NCI-H1105 (cell line): Measurements from ENCODE around the gene OR4C3.
A peak's percentile ranks its signal among the peaks of the same experiment; 100 is the strongest.
"Not testable (repeated sequence)": the region's sequence is repeated elsewhere in the genome, so short reads cannot be mapped to it uniquely, and the experiment has no call there.

Source experiments
- DNase-seq: peaks from one replicate; lab custom pipeline; 2025; lab: John Stamatoyannopoulos, UW

OR4C3 gene

DNA sequence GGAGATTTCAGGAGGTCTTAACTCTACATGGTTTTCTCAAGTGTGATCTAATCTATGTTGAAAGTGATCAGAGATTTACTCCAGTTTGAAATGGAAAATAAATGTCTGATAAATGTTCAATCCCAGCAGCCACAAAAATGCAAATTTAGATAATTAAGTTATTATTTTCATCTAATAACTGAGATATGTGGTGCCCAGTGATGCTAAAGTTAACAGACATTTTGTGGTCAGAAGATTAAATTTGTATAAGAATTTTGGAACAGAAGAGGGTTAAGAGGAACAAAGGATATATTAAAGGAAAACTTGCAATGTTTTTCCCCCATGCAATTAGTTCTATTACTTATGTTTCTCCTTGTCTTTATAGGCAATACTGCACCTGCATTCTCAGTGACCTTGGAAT lies at the start of gene OR4C3:
Gene OR4C3 (plus strand): TSS at position 301 of the 400 bp plus-strand sequence. CDS start 102 bp downstream, outside the sequence.
- DNase-seq: not testable (repeated sequence)

DNA sequence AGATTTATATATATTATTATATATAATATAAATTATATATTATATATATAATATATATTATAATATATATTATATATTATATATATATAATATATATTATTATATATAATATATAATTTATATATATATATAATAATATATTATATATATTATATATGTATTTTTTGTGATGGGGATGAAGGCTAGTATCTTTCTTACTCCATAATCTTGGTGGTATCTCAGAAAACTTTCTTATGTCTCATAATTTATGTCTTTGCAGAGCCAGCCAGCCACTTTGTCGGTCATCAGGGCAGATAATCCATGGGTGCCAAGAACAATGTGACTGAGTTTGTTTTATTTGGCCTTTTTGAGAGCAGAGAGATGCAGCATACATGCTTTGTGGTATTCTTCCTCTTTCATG lies 18.8 kb upstream of the OR4C3 start, which contains the start of gene OR4S1:
Gene OR4S1 (plus strand): TSS at position 301 of the 400 bp plus-strand sequence. CDS start 0 bp downstream, at position 301.
- no peak for DNase-seq

DNA sequence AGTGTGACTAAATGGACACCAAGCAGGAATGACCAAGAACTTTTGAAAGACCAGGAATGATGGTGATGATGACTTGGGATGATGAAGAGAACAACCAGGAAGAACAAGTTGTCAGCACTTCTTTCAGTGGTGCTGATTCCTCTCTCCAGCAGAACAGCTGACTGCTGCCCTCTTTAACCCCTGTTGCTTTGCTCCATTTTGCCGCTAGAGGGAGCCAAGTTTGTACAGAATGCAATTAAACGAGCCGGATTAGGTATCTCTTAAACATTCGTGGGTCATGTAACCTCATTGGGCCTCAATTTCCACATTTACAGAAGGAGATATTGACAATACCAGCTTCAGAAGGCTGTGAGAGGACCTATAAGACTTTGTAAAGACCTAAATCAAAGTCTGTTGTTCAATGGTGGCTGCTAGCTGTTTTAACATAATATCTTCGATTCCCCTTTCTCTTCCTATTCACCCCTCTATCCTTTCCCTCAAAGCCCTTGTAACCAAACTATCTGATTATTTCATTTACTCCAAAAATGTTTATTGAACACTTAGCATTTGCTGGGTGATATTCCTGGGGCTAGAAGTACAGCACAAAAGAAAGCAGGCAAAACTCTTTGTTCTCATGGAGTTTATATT lies 16.8 kb upstream of the OR4C3 start:
- DNase-seq: peak; percentile 64

DNA sequence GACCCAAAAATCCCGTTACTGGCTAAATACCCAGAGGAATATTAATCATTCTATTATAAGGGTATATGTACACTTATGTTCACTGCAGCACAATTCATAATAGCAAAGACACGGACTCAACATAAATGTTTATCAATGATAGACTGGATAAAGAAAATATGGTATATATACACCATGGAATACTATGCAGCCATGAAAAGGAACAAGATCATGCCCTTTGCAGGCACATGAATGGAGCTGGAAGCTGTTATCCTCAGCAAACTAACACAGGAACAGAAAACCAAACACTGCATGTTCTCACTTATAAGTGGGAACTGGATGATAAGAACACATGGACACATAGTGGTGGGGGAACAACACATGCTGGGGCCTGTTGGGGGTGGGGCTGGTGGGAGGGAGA lies 11.1 kb upstream of the OR4C3 start:
- DNase-seq: not testable (repeated sequence)

DNA sequence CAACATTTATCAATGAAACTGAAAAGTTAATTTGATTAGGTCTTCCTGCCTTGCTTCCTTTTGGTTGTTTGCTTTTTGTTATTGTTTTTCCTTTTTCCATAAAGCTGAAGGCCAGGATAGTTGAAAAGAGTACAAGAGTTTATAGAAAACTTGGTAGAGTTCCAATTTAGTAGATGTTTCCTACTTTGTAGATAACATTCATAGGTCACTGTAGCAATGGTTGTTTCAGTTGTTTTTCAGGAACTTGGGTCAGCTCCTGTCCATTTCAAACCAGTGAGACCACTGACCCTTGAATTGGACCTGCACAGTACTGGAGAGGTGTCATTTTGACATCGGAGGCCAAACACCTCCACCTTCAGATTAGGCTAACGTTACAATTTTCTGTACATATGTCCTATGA lies 4.9 kb upstream of the OR4C3 start:
- not testable (repeated sequence) for DNase-seq

DNA sequence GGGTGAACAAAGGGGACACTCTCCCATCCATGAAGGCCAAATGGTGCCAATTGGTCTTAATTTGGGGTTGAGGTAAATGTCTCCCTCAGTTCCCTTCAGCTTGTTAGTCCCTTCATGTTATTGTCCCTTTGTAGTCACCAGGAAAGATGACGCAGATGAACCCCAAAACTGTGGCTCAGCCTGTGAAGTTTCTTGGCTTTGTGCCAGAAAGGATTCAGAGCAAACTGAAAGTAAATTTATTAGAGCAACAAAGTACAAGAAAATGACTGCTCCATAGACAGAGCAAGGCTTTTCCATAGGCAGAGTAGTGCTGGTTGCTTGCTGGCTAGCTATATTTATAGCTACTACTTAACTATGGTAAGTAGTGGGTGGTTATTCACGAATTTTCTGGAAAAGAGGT lies 16.7 kb downstream of the OR4C3 start:
- DNase-seq: no peak

DNA sequence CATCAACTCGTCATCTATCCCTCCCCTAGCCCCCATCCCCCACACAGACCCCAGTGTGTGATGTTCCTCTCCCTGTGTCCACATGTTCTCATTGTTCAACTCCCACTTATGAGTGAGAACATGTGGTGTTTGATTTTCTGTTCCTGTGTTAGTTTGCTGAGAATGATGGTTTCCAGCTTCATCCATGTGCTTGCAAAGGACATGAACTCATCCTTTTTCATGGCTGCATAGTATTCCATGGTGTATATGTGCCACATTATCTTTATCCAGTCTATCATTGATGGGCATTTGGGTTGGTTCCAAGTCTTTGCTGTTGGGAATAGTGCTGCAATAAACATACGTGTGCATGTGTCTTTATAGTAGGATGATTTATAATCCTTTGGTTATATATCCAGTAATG lies 17.8 kb downstream of the OR4C3 start:
- DNase-seq: not testable (repeated sequence)

DNA sequence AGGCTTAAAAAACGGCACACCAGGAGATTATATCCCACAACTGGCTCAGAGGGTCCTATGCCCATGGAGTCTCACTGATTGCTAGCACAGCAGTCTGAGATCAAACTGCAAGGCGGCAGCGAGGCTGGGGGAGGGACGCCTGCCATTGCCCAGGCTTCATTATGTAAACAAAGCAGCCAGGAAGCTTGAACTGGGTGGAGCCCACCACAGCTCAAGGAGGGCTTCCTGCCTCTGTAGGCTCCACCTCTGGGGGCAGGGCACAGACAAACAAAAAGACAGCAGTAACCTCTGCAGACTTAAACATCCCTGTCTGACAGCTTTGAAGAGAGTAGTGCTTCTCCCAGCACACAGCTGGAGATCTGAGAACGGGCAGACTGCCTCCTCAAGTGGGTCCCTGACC lies 21.6 kb downstream of the OR4C3 start:
- DNase-seq: not testable (repeated sequence)

DNA sequence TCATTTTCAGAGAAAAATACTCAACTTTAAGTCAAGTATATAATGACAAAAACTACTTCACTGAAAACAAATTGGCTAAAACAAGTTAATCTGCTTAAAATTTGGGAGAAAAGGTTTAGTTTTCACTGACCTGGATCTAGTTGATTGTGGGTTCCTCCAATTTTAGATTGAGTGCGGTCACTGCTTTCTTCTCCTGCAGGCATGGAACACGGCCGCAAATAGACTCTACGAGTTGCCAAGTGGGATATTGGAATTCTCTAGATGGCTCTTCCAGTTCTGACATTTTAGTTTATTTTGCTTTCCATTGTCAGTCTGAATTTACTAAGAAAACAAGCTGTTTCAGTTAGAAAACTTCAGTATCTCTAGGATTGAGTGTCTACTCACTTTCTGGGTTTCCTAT lies 29.3 kb downstream of the OR4C3 start:
- DNase-seq: no peak

DNA sequence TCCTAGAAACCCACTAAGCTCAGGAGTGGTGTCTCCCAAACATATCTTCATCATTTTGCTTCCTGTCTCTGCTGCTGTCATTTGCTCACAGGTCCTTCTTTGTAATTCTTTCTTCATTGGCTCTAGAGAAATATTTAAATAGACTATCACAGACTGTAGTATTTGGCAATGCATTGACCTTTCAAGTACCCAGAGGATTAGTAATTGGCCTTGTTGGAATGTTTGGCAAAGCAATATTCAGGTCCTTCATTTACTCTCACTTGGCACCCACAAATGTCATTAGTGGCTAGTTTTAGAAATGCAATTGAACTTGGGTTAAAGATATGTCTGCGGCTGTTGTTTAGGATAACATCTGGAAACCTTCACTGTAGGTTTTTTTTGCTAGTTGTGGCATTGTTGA lies 30.0 kb downstream of the OR4C3 start:
- DNase-seq: no peak

DNA sequence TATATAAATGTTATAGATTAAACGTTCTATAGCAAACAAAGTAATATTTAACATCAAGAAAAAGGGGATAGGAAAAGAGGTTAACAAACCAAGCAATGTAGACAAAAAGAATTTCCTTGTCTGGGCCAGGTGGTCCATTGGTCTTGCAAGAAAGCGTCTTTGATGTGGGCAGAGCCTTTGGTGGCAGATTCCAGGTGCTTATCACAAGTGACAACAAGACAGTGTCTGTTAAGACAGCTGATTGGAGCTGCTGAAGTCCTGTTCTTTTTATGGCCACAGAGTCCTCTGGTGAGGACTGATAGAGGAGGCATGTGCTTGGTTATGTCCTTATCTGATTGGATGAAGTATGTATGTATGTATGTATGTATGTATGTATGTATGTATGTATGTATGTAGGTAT lies 36.6 kb downstream of the OR4C3 start:
- DNase-seq: not testable (repeated sequence)

DNA sequence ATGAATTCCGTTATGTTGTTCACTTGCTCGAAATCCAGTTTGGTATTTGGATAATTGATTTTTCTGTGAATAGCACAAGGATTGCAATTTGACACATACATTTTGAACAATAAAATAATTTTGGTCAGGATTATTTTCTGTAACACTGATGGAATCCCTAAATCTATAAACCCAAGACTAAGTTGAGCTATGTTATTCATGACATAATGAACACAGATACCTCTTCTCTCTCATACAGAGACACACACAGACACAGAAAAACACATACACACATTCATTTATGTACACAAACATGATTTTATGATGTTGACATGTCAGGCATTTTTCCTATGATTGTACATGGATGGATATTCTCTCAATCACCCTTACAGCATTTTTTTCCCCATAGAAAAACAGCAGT lies 41.6 kb downstream of the OR4C3 start, which contains the start of gene OR4C5:
Gene OR4C5 (minus strand): TSS at position 101 of the 400 bp plus-strand sequence. CDS start 0 bp downstream, at position 101.
- DNase-seq: no peak
